ENCODE measurements around the gene HELZ. TPM values are rescaled to one million over a fixed set of nuclear protein-coding genes. Genes with fewer than 3 reads are reported as not detected.

The HELZ gene
- total and polyA plus RNA-seq, 4 donors = 3.8 to 69.2 (median 25.7) TPM

DNA sequence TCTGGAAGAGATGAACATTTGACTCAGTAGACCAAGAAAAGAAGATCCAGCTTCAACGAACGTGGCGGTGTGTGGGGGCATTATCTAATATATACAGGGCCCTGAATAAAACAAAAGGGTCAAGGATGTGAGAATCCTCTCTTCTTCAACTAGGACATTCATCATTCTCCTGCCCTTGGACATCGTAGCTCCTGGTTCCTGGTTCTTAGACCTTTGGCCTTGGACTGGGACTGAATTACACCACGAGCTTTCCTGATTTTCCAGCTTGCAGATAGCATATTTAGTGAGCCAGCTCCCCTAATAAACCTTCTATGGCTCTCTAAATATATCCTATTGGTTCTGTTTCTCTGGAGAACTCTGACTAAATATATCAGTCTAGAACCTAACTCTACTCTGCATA, 29.5 kb upstream of the HELZ start:
- H3K9ac ChIP-seq (ENCODE audit: low read depth in 1 of 2, low read length in 2 of 2) = no peak overlapping the region
- peaks cover 0 to 2% (median under 1%) of the 10 kb centered on the region in 4 donors for H3K4me1 ChIP-seq (ENCODE audit: control insufficient read depth in 4 of 4, insufficient read depth in 4 of 4, low read length in 3 of 4)
- DNase-seq (ENCODE audit: low spot score) = no peak
- no peaks in the 10 kb centered on the region for H3K9me3 ChIP-seq (ENCODE audit: control insufficient read depth in 4 of 4, low read length in 3 of 4)
- no peak overlapping the region for H3K4me3 ChIP-seq (ENCODE audit: low read depth in 1 of 3, low read length in 3 of 3)
- 59% methylated on average over 5 of the region's 5 CpGs for WGBS
- H3K36me3 ChIP-seq (ENCODE audit: control insufficient read depth in 4 of 4, insufficient read depth in 3 of 4, low read depth in 1 of 4, low read length in 3 of 4) = no peaks in the 10 kb centered on the region
- TF ChIP-seq ATF3 (IDR thresholded peaks at IDR 0.05) (no peak), FOXA1 (IDR thresholded peaks at IDR 0.05) (no peak), HNF4G (IDR thresholded peaks at IDR 0.05) (no peak), CTCF (IDR thresholded peaks at IDR 0.05; ENCODE audit: low read depth, low read length, missing input control) (no peak), RXRA (IDR thresholded peaks at IDR 0.05) (peak in 1 of 2 donors; percentile 14), SP1 (IDR thresholded peaks at IDR 0.05) (no peak), GABPA (IDR thresholded peaks at IDR 0.05 in 1 of 2, conservative IDR thresholded peaks at IDR 0.05 in 1 of 2) (no peak), HNF4A (conservative IDR thresholded peaks at IDR 0.05) (peak; percentile 80 to 86), YY1 (IDR thresholded peaks at IDR 0.05) (no peak), FOXA2 (IDR thresholded peaks at IDR 0.05) (no peak), JUND (IDR thresholded peaks at IDR 0.05) (no peak), EGR1 (IDR thresholded peaks at IDR 0.05; ENCODE audit: low read depth in 2 of 2) (no peak), NR2F2 (IDR thresholded peaks at IDR 0.05) (no peak), TAF1 (conservative IDR thresholded peaks at IDR 0.05) (no peak)
- TF ChIP-seq, protein P1, sequence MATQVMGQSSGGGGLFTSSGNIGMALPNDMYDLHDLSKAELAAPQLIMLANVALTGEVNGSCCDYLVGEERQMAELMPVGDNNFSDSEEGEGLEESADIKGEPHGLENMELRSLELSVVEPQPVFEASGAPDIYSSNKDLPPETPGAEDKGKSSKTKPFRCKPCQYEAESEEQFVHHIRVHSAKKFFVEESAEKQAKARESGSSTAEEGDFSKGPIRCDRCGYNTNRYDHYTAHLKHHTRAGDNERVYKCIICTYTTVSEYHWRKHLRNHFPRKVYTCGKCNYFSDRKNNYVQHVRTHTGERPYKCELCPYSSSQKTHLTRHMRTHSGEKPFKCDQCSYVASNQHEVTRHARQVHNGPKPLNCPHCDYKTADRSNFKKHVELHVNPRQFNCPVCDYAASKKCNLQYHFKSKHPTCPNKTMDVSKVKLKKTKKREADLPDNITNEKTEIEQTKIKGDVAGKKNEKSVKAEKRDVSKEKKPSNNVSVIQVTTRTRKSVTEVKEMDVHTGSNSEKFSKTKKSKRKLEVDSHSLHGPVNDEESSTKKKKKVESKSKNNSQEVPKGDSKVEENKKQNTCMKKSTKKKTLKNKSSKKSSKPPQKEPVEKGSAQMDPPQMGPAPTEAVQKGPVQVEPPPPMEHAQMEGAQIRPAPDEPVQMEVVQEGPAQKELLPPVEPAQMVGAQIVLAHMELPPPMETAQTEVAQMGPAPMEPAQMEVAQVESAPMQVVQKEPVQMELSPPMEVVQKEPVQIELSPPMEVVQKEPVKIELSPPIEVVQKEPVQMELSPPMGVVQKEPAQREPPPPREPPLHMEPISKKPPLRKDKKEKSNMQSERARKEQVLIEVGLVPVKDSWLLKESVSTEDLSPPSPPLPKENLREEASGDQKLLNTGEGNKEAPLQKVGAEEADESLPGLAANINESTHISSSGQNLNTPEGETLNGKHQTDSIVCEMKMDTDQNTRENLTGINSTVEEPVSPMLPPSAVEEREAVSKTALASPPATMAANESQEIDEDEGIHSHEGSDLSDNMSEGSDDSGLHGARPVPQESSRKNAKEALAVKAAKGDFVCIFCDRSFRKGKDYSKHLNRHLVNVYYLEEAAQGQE (IDR thresholded peaks at IDR 0.05) = no peak
- TF ChIP-seq, protein P2, sequence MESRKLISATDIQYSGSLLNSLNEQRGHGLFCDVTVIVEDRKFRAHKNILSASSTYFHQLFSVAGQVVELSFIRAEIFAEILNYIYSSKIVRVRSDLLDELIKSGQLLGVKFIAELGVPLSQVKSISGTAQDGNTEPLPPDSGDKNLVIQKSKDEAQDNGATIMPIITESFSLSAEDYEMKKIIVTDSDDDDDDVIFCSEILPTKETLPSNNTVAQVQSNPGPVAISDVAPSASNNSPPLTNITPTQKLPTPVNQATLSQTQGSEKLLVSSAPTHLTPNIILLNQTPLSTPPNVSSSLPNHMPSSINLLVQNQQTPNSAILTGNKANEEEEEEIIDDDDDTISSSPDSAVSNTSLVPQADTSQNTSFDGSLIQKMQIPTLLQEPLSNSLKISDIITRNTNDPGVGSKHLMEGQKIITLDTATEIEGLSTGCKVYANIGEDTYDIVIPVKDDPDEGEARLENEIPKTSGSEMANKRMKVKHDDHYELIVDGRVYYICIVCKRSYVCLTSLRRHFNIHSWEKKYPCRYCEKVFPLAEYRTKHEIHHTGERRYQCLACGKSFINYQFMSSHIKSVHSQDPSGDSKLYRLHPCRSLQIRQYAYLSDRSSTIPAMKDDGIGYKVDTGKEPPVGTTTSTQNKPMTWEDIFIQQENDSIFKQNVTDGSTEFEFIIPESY (IDR thresholded peaks at IDR 0.05) = no peak
- no peaks in the 10 kb centered on the region for H3K27me3 ChIP-seq (ENCODE audit: control insufficient read depth in 4 of 4, insufficient read depth in 4 of 4, low read length in 3 of 4)
- H3K27ac ChIP-seq (ENCODE audit: low read depth in 1 of 2, low read length in 2 of 2) = no peak overlapping the region

DNA sequence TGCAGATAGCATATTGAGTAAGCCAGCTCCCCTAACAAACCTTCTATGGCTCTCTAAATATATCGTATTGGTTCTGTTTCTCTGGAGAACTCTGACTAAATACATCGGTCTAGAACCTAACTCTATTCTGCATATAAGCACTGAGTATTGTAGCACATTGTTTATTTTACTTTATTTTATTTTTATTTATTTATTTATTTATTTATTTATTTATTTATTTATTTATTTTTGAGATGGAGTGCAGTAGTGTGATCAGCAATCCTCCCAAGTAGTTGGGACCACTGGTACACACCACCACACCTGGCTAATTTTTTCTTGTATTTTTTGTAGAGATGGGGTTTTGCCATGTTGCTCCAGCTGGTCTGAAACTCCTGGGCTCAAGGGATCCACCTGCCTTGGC, 28.9 kb upstream of the HELZ start:
- no peaks in the 10 kb centered on the region for H3K9me3 ChIP-seq (ENCODE audit: control insufficient read depth in 4 of 4, low read length in 3 of 4)
- no peak overlapping the region for H3K27ac ChIP-seq (ENCODE audit: low read depth in 1 of 2, low read length in 2 of 2)
- 100% methylated on average over 2 of the region's 2 CpGs for WGBS
- DNase-seq (ENCODE audit: low spot score) = no peak
- H3K36me3 ChIP-seq (ENCODE audit: control insufficient read depth in 4 of 4, insufficient read depth in 3 of 4, low read depth in 1 of 4, low read length in 3 of 4) = no peaks in the 10 kb centered on the region
- no peak overlapping the region for H3K9ac ChIP-seq (ENCODE audit: low read depth in 1 of 2, low read length in 2 of 2)
- peaks cover 0 to 1% (median 0%) of the 10 kb centered on the region in 4 donors for H3K4me1 ChIP-seq (ENCODE audit: control insufficient read depth in 4 of 4, insufficient read depth in 4 of 4, low read length in 3 of 4)
- no peak for TF ChIP-seq FOXA2 (IDR thresholded peaks at IDR 0.05)
- no peak for TF ChIP-seq RAD21 (IDR thresholded peaks at IDR 0.05)
- no peak for TF ChIP-seq EGR1 (IDR thresholded peaks at IDR 0.05; ENCODE audit: low read depth in 2 of 2)
- no peak for TF ChIP-seq TAF1 (conservative IDR thresholded peaks at IDR 0.05)
- TF ChIP-seq ATF3 (IDR thresholded peaks at IDR 0.05) = no peak
- TF ChIP-seq YY1 (IDR thresholded peaks at IDR 0.05) = no peak
- no peak for TF ChIP-seq HNF4A (conservative IDR thresholded peaks at IDR 0.05)
- H3K4me3 ChIP-seq (ENCODE audit: low read depth in 1 of 3, low read length in 3 of 3) = no peak overlapping the region
- no peaks in the 10 kb centered on the region for H3K27me3 ChIP-seq (ENCODE audit: control insufficient read depth in 4 of 4, insufficient read depth in 4 of 4, low read length in 3 of 4)
